Heart right ventricle (tissue), 16 donors: ENCODE measurements around the gene M1AP. TPM values are rescaled to one million over a fixed set of nuclear protein-coding genes. Genes with fewer than 3 reads are reported as not detected.

Source experiments
- ATAC-seq, 8 donors: fragments of 200-7000 bp; cut with Tn5 transposase; one replicate each; pipeline ENCODE4 v1.9.1; 2020; ENCODE audit warnings: mild to moderate bottlenecking in 8 of 8, moderate library complexity in 8 of 8, moderate number of reproducible peaks in 1 of 8
- DNase-seq, 2 donors: peaks; one replicate each; pipeline ENCODE4 v3.0.0-alpha.2; 2020
- H3K27ac ChIP-seq, 10 donors: fragments of 200-600 bp; sonication (generic) in 2 of 10; one replicate each; pipeline versions ENCODE4 v1.5.0 to v1.8.0; 2020 to 2022; ENCODE audit warnings: mild to moderate bottlenecking in 3 of 10
- H3K27me3 ChIP-seq, 7 donors: fragments of 200-600 bp; one replicate each; pipeline ENCODE4 v1.8.0; 2021 to 2022; ENCODE audit warnings: mild to moderate bottlenecking in 2 of 7
- H3K36me3 ChIP-seq, 9 donors: fragments of 200-600 bp; sonication (generic) in 1 of 9; one replicate each; pipeline versions ENCODE4 v1.5.0 to v1.8.0; 2020 to 2022; ENCODE audit warnings: mild to moderate bottlenecking in 2 of 9
- H3K4me1 ChIP-seq, 9 donors: fragments of 200-600 bp; sonication (generic) in 1 of 9; one replicate each; pipeline versions ENCODE4 v1.5.0 to v1.8.0; 2020 to 2022; ENCODE audit warnings: mild to moderate bottlenecking in 4 of 9
- H3K4me3 ChIP-seq, 10 donors: fragments of 200-600 bp; sonication (generic) in 2 of 10; one replicate each; pipeline versions ENCODE4 v1.5.0 to v1.8.0; 2020 to 2022; ENCODE audit warnings: mild to moderate bottlenecking in 7 of 10, moderate library complexity in 2 of 10
- H3K9me3 ChIP-seq, 11 donors: fragments of 200-600 bp in 10 of 11; sonication (generic) in 2 of 11; one replicate each; pipeline versions ENCODE4 v1.5.0 to v1.8.0; 2013 to 2022; ENCODE audit warnings: mild to moderate bottlenecking in 2 of 11, control low read depth in 1 of 11, moderate library complexity in 1 of 11
- CTCF ChIP-seq, 9 donors: fragments of 200-600 bp; sonication (generic) in 2 of 9; IDR thresholded peaks; one replicate each; pipeline versions ENCODE4 v1.5.0 to v1.8.0; 2021 to 2022; ENCODE audit warnings: antibody characterized with exemption in 9 of 9, mild to moderate bottlenecking in 5 of 9, moderate library complexity in 1 of 9
- WGBS, 2 donors: extraction: QIAGEN DNeasy Blood & Tissue Kit; methylation state at CpG; one replicate each; pipeline ENCODE4 v1.1.7; 2013; ENCODE audit warnings: inconsistent platforms in 1 of 2; 5-methylcytosine and 5-hydroxymethylcytosine counted together
- intact Hi-C, 10 donors: fragments of 100-400 bp; cut with DNase I; formaldehyde crosslinking; loops; one replicate each; pipeline versions ENCODE4 v1.11.1 to v1.14.2; 2022
- polyA plus RNA-seq, 2 donors: library from polyadenylated mRNA; stranded (reverse); fragments of 200-250 nt; gene quantifications; one replicate each; pipeline ENCODE4 v1.2.3, GENCODE V29; 2013
- total RNA-seq, 10 donors: library from RNA; stranded (reverse); fragmentation: NEBNext Ultra II Directional in 3 of 10; extraction: Animal tissue kit (Norgen Biotek cat#: 25700) in 3 of 10; gene quantifications; one replicate each; pipeline versions ENCODE4 v1.2.1 to v1.2.4, GENCODE V29; 2021 to 2023
- donor health status: Arrhythmogenic right ventricular cardiomyopathy.
- donor health status: ischemic (EF 13 %, LVEDD 7.1; RV severe dilation, severe dysfunction).
- donor health status: healthy with polysubstance abuse.
- donor health status: DM: no; HTN: yes; CAD: no.
- donor health status: DM: no; HTN: no; CAD: no.
- donor health status: ischemic (EF 25% LVEDD 6.9; RV normal size, moderate dysfunction).
- donor health status: ischemic (EF 25% LVEDD 5.7; RV mildly dilated, moderate dysfunction).
- donor health status: healthy.
- donor health status: DM: yes; HTN: yes; CAD: no.
- donor health status: Ischemic cardiomyopathy.
- donor health status: ischemic (EF 35%, LVEDD 5.7; RV mildly dilated, moderate dysfunction).
- donor health status: nonischemic (EF 11% LVEDD 7.7; RV severe dilation, severe dysfunction).
- donor health status: DM: yes; HTN: yes; CAD: no.
- donor health status: PGD.
- donor health status: ischemic (EF 29% LVEDD 5.4; RV normal size, mild dysfunction).
- donor health status: nonischemic (EF 23%, LVEDD 6.1; RV moderate dilation, normal function).

Gene M1AP
- total and polyA plus RNA-seq, 12 donors: 0.03 to 0.44 (median 0.18) TPM; not detected in 7

GRCh38 chr2:74573747-74574562 lies 74.2 kb downstream of the M1AP start:
- intact Hi-C loops: no loop called here

GRCh38 chr2:74572178-74572925 lies 75.8 kb downstream of the M1AP start:
- ATAC-seq (no peak), DNase-seq (no peak)
- WGBS, 2 donors: 70 to 80% methylated on average over 3 of the region's 3 CpGs
- peaks cover 0 to 4% (median 0%) of the 10 kb centered on the region in 7 donors for H3K27me3 ChIP-seq
- no peak overlapping the region for H3K27ac ChIP-seq
- no peaks in the 10 kb centered on the region for H3K9me3 ChIP-seq
- no peak overlapping the region for H3K4me3 ChIP-seq
- H3K4me1 ChIP-seq: peaks cover 0 to 58% (median 0%) of the 10 kb centered on the region in 9 donors
- TF ChIP-seq CTCF (IDR thresholded peaks at IDR 0.05): no peak
- H3K36me3 ChIP-seq: no peaks in the 10 kb centered on the region
- intact Hi-C loops: no loop called here

More at GRCh38 chr2:74573747-74574562, 74.2 kb downstream of the M1AP start:
- TF ChIP-seq CTCF (IDR thresholded peaks at IDR 0.05): no peak
- Histone ChIP-seq H3K27ac (peak overlapping the region in 2 of 10 donors; percentile 33), H3K36me3 (no peaks in the 10 kb centered on the region), H3K9me3 (no peaks in the 10 kb centered on the region), H3K4me3 (peak overlapping the region in 2 of 10 donors; percentile 6 to 12), H3K27me3 (no peaks in the 10 kb centered on the region), H3K4me1 (peaks cover 0 to 60% (median 0%) of the 10 kb centered on the region in 9 donors)
- DNase-seq (no peak), ATAC-seq (peak in 3 of 8 donors; percentile 21 to 34 (median 25))
- WGBS, 2 donors: 49 to 55% methylated on average over 7 of the region's 7 CpGs

GRCh38 chr2:74571058-74571457 lies 77.1 kb downstream of the M1AP start:
- WGBS, 2 donors: 76 to 82% methylated on average over 1 of the region's 1 CpG
- intact Hi-C loops: no loop called here
- Histone ChIP-seq H3K27me3 (peaks cover 0 to 4% (median 0%) of the 10 kb centered on the region in 7 donors), H3K4me1 (peaks cover 0 to 55% (median 0%) of the 10 kb centered on the region in 9 donors), H3K9me3 (no peaks in the 10 kb centered on the region), H3K36me3 (no peaks in the 10 kb centered on the region), H3K27ac (peak overlapping the region in 1 of 10 donors; percentile 3), H3K4me3 (no peak overlapping the region)
- no peak for TF ChIP-seq CTCF (IDR thresholded peaks at IDR 0.05)
- no peak for DNase-seq
- no peak for ATAC-seq

GRCh38 chr2:74569686-74570085 lies 78.4 kb downstream of the M1AP start:
- no peak for DNase-seq
- 77 to 95% methylated on average over 1 of the region's 1 CpG for WGBS, 2 donors
- no peak for TF ChIP-seq CTCF (IDR thresholded peaks at IDR 0.05)
- Histone ChIP-seq H3K4me3 (no peak overlapping the region), H3K9me3 (no peaks in the 10 kb centered on the region), H3K27me3 (peaks cover 0 to 8% (median 0%) of the 10 kb centered on the region in 7 donors), H3K27ac (no peak overlapping the region), H3K4me1 (peaks cover 0 to 48% (median 0%) of the 10 kb centered on the region in 9 donors), H3K36me3 (no peaks in the 10 kb centered on the region)
- intact Hi-C loops: no loop called here
- no peak for ATAC-seq
